Astrocyte of the cerebellum (primary cell): Measurements from ENCODE around the gene GYS2.

Source experiments
- DNase-seq: peaks from one replicate; pipeline ENCODE4 v3.0.0-alpha.2; 2011; ENCODE audit warnings: low read depth
- H3K4me3 ChIP-seq: 2 replicates; pipeline ENCODE4 v1.5.1; 2011; ENCODE audit warnings: mild to moderate bottlenecking, low read depth, low read length, moderate library complexity
- in situ Hi-C: cut with HindIII; loops from 2 replicates; pipeline ENCODE4 v1.10.0; 2017; ENCODE audit warnings: low sequenced_read_pairs
- TF ChIP-seq, protein P1 (sequence below): IDR thresholded peaks from 2 replicates; pipeline ENCODE4 v1.5.1; 2012; ENCODE audit warnings: low read length, low read depth, moderate library complexity, mild to moderate bottlenecking; ENCODE audit errors: missing control alignments

GYS2 gene

GRCh38 chr12:21571046-21571445 is 33.6 kb downstream of the GYS2 start:
- TF ChIP-seq, protein P1, sequence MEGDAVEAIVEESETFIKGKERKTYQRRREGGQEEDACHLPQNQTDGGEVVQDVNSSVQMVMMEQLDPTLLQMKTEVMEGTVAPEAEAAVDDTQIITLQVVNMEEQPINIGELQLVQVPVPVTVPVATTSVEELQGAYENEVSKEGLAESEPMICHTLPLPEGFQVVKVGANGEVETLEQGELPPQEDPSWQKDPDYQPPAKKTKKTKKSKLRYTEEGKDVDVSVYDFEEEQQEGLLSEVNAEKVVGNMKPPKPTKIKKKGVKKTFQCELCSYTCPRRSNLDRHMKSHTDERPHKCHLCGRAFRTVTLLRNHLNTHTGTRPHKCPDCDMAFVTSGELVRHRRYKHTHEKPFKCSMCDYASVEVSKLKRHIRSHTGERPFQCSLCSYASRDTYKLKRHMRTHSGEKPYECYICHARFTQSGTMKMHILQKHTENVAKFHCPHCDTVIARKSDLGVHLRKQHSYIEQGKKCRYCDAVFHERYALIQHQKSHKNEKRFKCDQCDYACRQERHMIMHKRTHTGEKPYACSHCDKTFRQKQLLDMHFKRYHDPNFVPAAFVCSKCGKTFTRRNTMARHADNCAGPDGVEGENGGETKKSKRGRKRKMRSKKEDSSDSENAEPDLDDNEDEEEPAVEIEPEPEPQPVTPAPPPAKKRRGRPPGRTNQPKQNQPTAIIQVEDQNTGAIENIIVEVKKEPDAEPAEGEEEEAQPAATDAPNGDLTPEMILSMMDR: no peak

DNA sequence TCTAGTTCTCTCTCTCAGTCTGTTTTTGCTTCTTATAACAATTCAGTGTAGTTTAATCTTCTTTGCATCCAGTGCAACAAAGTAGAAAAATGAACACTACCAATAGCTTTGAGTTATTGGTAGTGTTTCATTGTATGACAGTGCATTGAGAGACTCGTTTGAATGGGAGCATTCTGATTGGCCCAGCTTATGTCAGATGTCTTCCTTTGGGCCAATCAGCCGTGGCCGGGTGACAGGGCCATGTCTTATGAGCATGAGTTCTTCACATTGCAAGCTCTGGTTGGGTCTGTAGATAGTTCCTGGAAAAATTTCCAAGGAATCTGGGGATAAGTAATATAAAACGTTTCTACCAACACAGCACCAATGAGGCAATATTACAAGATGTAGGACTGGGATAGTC is 36.5 kb downstream of the GYS2 start:
- in situ Hi-C loops: no loop called here

More at GRCh38 chr12:21571046-21571445, 33.6 kb downstream of the GYS2 start:
- in situ Hi-C loops: no loop called here
- no peak for DNase-seq
- H3K4me3 ChIP-seq: no peak overlapping the region

GRCh38 chr12:21566907-21567394 is 37.7 kb downstream of the GYS2 start:
- DNase-seq: no peak
- in situ Hi-C loops: no loop called here
- H3K4me3 ChIP-seq: no peak overlapping the region
- TF ChIP-seq, protein P1: no peak

More for the DNA sequence above, 36.5 kb downstream of the GYS2 start:
- TF ChIP-seq, protein P1: no peak
- DNase-seq: no peak
- H3K4me3 ChIP-seq: no peak overlapping the region

GRCh38 chr12:21566223-21566906 is 38.3 kb downstream of the GYS2 start:
- DNase-seq: no peak
- in situ Hi-C loops: no loop called here
- TF ChIP-seq, protein P1: no peak
- H3K4me3 ChIP-seq: no peak overlapping the region

GRCh38 chr12:21562859-21563258 is 41.8 kb downstream of the GYS2 start:
- in situ Hi-C loops: no loop called here
- no peak for DNase-seq
- H3K4me3 ChIP-seq: no peak overlapping the region
- TF ChIP-seq, protein P1: no peak

DNA sequence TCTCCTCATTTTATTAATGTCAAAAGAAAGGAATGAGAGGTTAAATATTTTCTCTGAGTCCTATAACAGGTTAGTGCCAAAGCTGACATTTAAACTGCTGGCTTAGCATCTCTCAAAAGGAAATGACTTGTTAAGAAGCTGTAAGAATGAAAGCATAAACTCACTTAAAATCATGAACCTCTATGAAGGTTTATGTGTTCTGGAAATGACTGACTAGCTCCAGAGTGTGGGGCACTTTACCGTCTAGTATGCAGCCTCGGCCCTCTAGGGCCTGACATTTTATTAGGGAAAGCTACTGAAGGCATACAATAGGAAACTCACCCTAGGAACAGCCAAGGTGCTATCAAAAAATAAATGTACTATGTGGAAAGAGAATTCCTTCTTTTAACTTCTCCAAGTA is 43.5 kb downstream of the GYS2 start:
- in situ Hi-C loops: no loop called here
- H3K4me3 ChIP-seq: no peak overlapping the region
- TF ChIP-seq, protein P1: no peak
- no peak for DNase-seq
